ENCODE data around the gene TES. TPM values are rescaled to one million over a fixed set of nuclear protein-coding genes. Genes with fewer than 3 reads are reported as not detected.

Gene TES
- total and polyA plus RNA-seq, 2 of the 8 experiments (the other 6 are each of a cell fraction or from before 2014, with no cell fraction given): 18.2 to 36.3 TPM

DNA sequence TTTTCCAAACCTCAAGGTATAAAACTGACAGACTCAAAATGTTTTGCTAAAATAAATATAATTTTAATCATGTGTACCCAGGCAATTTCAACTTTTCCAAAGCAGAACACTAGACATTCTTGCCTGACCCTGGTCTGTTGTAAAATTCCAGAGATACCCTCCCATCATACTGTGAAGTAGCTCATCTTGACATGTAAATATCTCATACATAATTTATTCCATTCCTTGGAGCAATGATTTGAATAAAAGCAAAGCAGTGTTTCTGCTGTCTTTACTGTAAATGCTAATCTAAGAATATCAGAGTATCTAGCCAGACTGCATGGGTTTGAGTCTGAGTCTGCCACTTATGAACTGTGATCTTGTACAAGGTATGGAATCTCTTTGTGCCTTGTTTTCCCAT is 68.9 kb downstream of the TES start:
- no peaks in the 10 kb centered on the region for H3K27me3 ChIP-seq (replicated peaks in 1 of 4; ENCODE audit: control insufficient read depth in 3 of 4, extremely low read depth in 1 of 4, insufficient read depth in 3 of 4, low read length in 3 of 4)
- no peak overlapping the region for H2BK120ac ChIP-seq (replicated peaks; ENCODE audit: low read depth, low read length)
- no peak overlapping the region for H2BK15ac ChIP-seq (ENCODE audit: low read length)
- H2AFZ ChIP-seq (ENCODE audit: low read length): no peak overlapping the region
- no peak overlapping the region for H2AK5ac ChIP-seq (ENCODE audit: low read depth, low read length)
- ChIA-PET POLR2A (ENCODE audit: partially characterized antibody) (no interaction called here), CTCF (ENCODE audit: partially characterized antibody) (interaction anchor here (0.9 to 3.7 kb wide), 10 partner anchors 8 to 312 kb away, joined by 3 to 15 read pairs (median 3); no protein-coding TSS in a partner anchor)
- no peak overlapping the region for H2BK20ac ChIP-seq (ENCODE audit: low read length)
- no peaks in the 10 kb centered on the region for H3K79me2 ChIP-seq (ENCODE audit: control insufficient read depth in 1 of 2, insufficient read depth in 2 of 2, low read length in 2 of 2)
- no peak overlapping the region for H2BK5ac ChIP-seq (ENCODE audit: low read depth, low read length)
- no peak overlapping the region for H3K4ac ChIP-seq (replicated peaks; ENCODE audit: insufficient read length, low read depth, low read length)
- no peak overlapping the region for H3K56ac ChIP-seq (replicated peaks; ENCODE audit: insufficient read length, low read depth, low read length)
- no peak overlapping the region for H3K18ac ChIP-seq (ENCODE audit: extremely low read depth, low read length)
- H3K36me3 ChIP-seq (ENCODE audit: control insufficient read depth in 2 of 4, insufficient read depth in 4 of 4, low read length in 3 of 4): no peaks in the 10 kb centered on the region
- FAIRE-seq: no peak
- H3K9ac ChIP-seq (replicated peaks in 1 of 4; ENCODE audit: extremely low read depth in 1 of 4, low read depth in 3 of 4, low read length in 3 of 4): no peak overlapping the region
- TF ChIP-seq YY1 (IDR thresholded peaks at IDR 0.05; ENCODE audit: low read depth, low read length) (no peak), GTF2F1 (IDR thresholded peaks at IDR 0.05; ENCODE audit: borderline replicate concordance, low read depth, low read length) (no peak), TCF12 (IDR thresholded peaks at IDR 0.05; ENCODE audit: low read depth, low read length) (no peak), NANOG (IDR thresholded peaks at IDR 0.05; ENCODE audit: insufficient read depth, low read depth, low read length, poor library complexity, severe bottlenecking) (no peak), SIN3A (conservative IDR thresholded peaks at IDR 0.05 in 1 of 2, IDR thresholded peaks at IDR 0.05 in 1 of 2; ENCODE audit: low read depth in 1 of 2, low read length in 2 of 2) (no peak), TAF1 (IDR thresholded peaks at IDR 0.05; ENCODE audit: low read depth, low read length) (no peak), KDM5A (IDR thresholded peaks at IDR 0.05; ENCODE audit: low read length) (no peak), ASH2L (IDR thresholded peaks at IDR 0.05; ENCODE audit: low read length) (no peak), HDAC2 (IDR thresholded peaks at IDR 0.05; ENCODE audit: borderline replicate concordance in 1 of 2, low read depth in 2 of 2, low read length in 2 of 2) (no peak), TEAD4 (IDR thresholded peaks at IDR 0.05; ENCODE audit: low read depth, low read length) (no peak)
- H4K8ac ChIP-seq (ENCODE audit: extremely low read depth, insufficient read depth, low read length): no peak overlapping the region
- DNase-seq (ENCODE audit: low read depth in 1 of 2, low spot score in 2 of 2): no peak
- no peak overlapping the region for H3K4me3 ChIP-seq (ENCODE audit: extremely low read depth in 1 of 4, insufficient read depth in 2 of 4, low read depth in 3 of 4, low read length in 4 of 4)
- H3K14ac ChIP-seq (ENCODE audit: insufficient read length): no peak overlapping the region
- no peak overlapping the region for H3K4me2 ChIP-seq (ENCODE audit: insufficient read depth in 1 of 2, low read depth in 2 of 2, low read length in 2 of 2)
- no peak overlapping the region for H3K23ac ChIP-seq (ENCODE audit: insufficient read length)
- no peaks in the 10 kb centered on the region for H3K23me2 ChIP-seq (ENCODE audit: low read depth, low read length)
- no peak overlapping the region for H2BK12ac ChIP-seq (ENCODE audit: low read depth, low read length)
- H4K20me1 ChIP-seq (replicated peaks in 1 of 2; ENCODE audit: control insufficient read depth in 1 of 2, insufficient read depth in 2 of 2, low read length in 2 of 2): no peaks in the 10 kb centered on the region
- H3K4me1 ChIP-seq (replicated peaks in 1 of 4; ENCODE audit: control insufficient read depth in 3 of 4, insufficient read depth in 4 of 4, low read length in 3 of 4): peaks cover 0 to 2% (median 0%) of the 10 kb centered on the region in 4 experiments; a peak in 1 of 7 replicates
- H4K5ac ChIP-seq (ENCODE audit: insufficient read length, low read depth, low read length): no peak overlapping the region
- H3K9me3 ChIP-seq (ENCODE audit: insufficient read depth in 2 of 2, low read depth in 1 of 2, low read length in 1 of 2): no peaks in the 10 kb centered on the region
- H3K79me1 ChIP-seq (ENCODE audit: low read depth, low read length): no peaks in the 10 kb centered on the region
- no peak overlapping the region for H3K27ac ChIP-seq (ENCODE audit: low read depth, low read length)
- H4K91ac ChIP-seq (replicated peaks; ENCODE audit: insufficient read length, low read length): no peak overlapping the region
